IPS-20b (cell line): Measurements from ENCODE around the gene SLC38A7.

Experiments
- H3K27ac ChIP-seq: one replicate; pipeline ENCODE4 v1.5.1; 2013; ENCODE audit warnings: low read length
- H3K27me3 ChIP-seq: 2 replicates; pipeline ENCODE4 v1.6.1; 2013; ENCODE audit warnings: mild to moderate bottlenecking, low read length, inconsistent platforms; ENCODE audit not compliant: insufficient read depth
- H3K36me3 ChIP-seq: 2 replicates; pipeline ENCODE4 v1.6.1; 2013; ENCODE audit warnings: low read depth, mild to moderate bottlenecking, inconsistent platforms, low read length, moderate library complexity; ENCODE audit not compliant: insufficient read depth
- H3K4me1 ChIP-seq: 2 replicates; pipeline ENCODE4 v1.6.1; 2013; ENCODE audit warnings: mild to moderate bottlenecking, control low read depth, inconsistent platforms, low read length, moderate library complexity; ENCODE audit not compliant: insufficient read depth
- H3K4me3 ChIP-seq: 2 replicates; pipeline ENCODE4 v1.5.1; 2013; ENCODE audit warnings: mild to moderate bottlenecking, low read length, inconsistent platforms
- H3K9ac ChIP-seq: 2 replicates; pipeline ENCODE4 v1.6.1; 2013; ENCODE audit warnings: low read depth, mild to moderate bottlenecking, inconsistent platforms, low read length, moderate library complexity
- H3K9me3 ChIP-seq: 2 replicates; pipeline ENCODE4 v1.6.1; 2013; ENCODE audit warnings: mild to moderate bottlenecking, low read depth, low read length, inconsistent platforms; ENCODE audit not compliant: insufficient read depth

SLC38A7 gene

GRCh38 chr16:58684354-58685083, at the start of gene SLC38A7:
Gene SLC38A7 (minus strand): TSS chr16:58684770. CDS start chr16:58680126, 4,644 bp downstream.
- H3K9ac ChIP-seq: peak within 1 kb of the TSS; percentile 89

GRCh38 chr16:58733671-58734458, 49.3 kb upstream of the SLC38A7 start, which contains the start of gene GOT2:
Gene GOT2 (minus strand): TSS chr16:58734316. CDS start chr16:58734228, 88 bp downstream.
- H3K27ac ChIP-seq: peak within 1 kb of the TSS; percentile 42
- peaks cover 6% of the 10 kb centered on the region; the same call in 1 of the 2 replicates for H3K4me1 ChIP-seq
- H3K4me3 ChIP-seq: peak within 1 kb of the TSS; percentile 98
- no peaks in the 10 kb centered on the region for H3K9me3 ChIP-seq
- H3K36me3 ChIP-seq: peaks cover 21% of the 10 kb centered on the region; the same call in 1 of the 2 replicates
- H3K27me3 ChIP-seq: no peaks in the 10 kb centered on the region
- H3K9ac ChIP-seq: peak within 1 kb of the TSS; percentile 95

More at GRCh38 chr16:58684354-58685083, at the start of gene SLC38A7:
- Histone ChIP-seq H3K36me3 (peaks cover 14% of the 10 kb centered on the region; the same call in 1 of the 2 replicates), H3K27me3 (no peaks in the 10 kb centered on the region), H3K9me3 (no peaks in the 10 kb centered on the region), H3K4me3 (peak within 1 kb of the TSS; percentile 91), H3K4me1 (no peaks in the 10 kb centered on the region), H3K27ac (no peak within 1 kb of the TSS)

GRCh38 chr16:58733248-58733670, 48.7 kb upstream of the SLC38A7 start:
- Histone ChIP-seq H3K4me1 (peaks cover 6% of the 10 kb centered on the region; the same call in 1 of the 2 replicates), H3K9me3 (no peaks in the 10 kb centered on the region), H3K36me3 (peaks cover 21% of the 10 kb centered on the region; the same call in 1 of the 2 replicates), H3K27me3 (no peaks in the 10 kb centered on the region), H3K4me3 (peak overlapping the region; percentile 98), H3K9ac (peak overlapping the region; percentile 95), H3K27ac (peak overlapping the region; percentile 20)

GRCh38 chr16:58732545-58733247, 48.1 kb upstream of the SLC38A7 start:
- H3K36me3 ChIP-seq: peaks cover 21% of the 10 kb centered on the region; the same call in 1 of the 2 replicates
- H3K9me3 ChIP-seq: no peaks in the 10 kb centered on the region
- peaks cover 6% of the 10 kb centered on the region; the same call in 1 of the 2 replicates for H3K4me1 ChIP-seq
- H3K27me3 ChIP-seq: no peaks in the 10 kb centered on the region
- no peak overlapping the region for H3K27ac ChIP-seq
- H3K9ac ChIP-seq: peak overlapping the region; percentile 95
- H3K4me3 ChIP-seq: peak overlapping the region; percentile 98

GRCh38 chr16:58730724-58731370, 46.3 kb upstream of the SLC38A7 start:
- Histone ChIP-seq H3K36me3 (peaks cover 21% of the 10 kb centered on the region; the same call in 1 of the 2 replicates), H3K4me1 (peaks cover 6% of the 10 kb centered on the region; the same call in 1 of the 2 replicates), H3K27ac (no peak overlapping the region)

GRCh38 chr16:58727796-58728568, 43.4 kb upstream of the SLC38A7 start:
- H3K36me3 ChIP-seq: peaks cover 30% of the 10 kb centered on the region
- peaks cover 6% of the 10 kb centered on the region; the same call in 1 of the 2 replicates for H3K4me1 ChIP-seq
- no peak overlapping the region for H3K9ac ChIP-seq

More at GRCh38 chr16:58730724-58731370, 46.3 kb upstream of the SLC38A7 start:
- no peaks in the 10 kb centered on the region for H3K27me3 ChIP-seq
- H3K9me3 ChIP-seq: no peaks in the 10 kb centered on the region
- peak overlapping the region; percentile 24; the same call in 1 of the 2 replicates for H3K9ac ChIP-seq
- H3K4me3 ChIP-seq: no peak overlapping the region

GRCh38 chr16:58727028-58727781, 42.6 kb upstream of the SLC38A7 start:
- no peak overlapping the region for H3K27ac ChIP-seq
- no peaks in the 10 kb centered on the region for H3K9me3 ChIP-seq
- no peak overlapping the region for H3K4me3 ChIP-seq
- no peaks in the 10 kb centered on the region for H3K27me3 ChIP-seq
- peaks cover 32% of the 10 kb centered on the region for H3K36me3 ChIP-seq
- H3K4me1 ChIP-seq: no peaks in the 10 kb centered on the region
- no peak overlapping the region for H3K9ac ChIP-seq

More at GRCh38 chr16:58727796-58728568, 43.4 kb upstream of the SLC38A7 start:
- no peaks in the 10 kb centered on the region for H3K27me3 ChIP-seq
- no peak overlapping the region for H3K27ac ChIP-seq
- no peak overlapping the region for H3K4me3 ChIP-seq
- H3K9me3 ChIP-seq: no peaks in the 10 kb centered on the region

GRCh38 chr16:58723109-58723508, 38.5 kb upstream of the SLC38A7 start:
- Histone ChIP-seq H3K9ac (no peak overlapping the region), H3K4me1 (no peaks in the 10 kb centered on the region), H3K27me3 (no peaks in the 10 kb centered on the region), H3K27ac (no peak overlapping the region), H3K9me3 (no peaks in the 10 kb centered on the region), H3K36me3 (peaks cover 56% of the 10 kb centered on the region), H3K4me3 (no peak overlapping the region)

- H3K4me3 ChIP-seq: no peak overlapping the region
- no peaks in the 10 kb centered on the region for H3K4me1 ChIP-seq
- no peaks in the 10 kb centered on the region for H3K9me3 ChIP-seq
- H3K36me3 ChIP-seq: peaks cover 96% of the 10 kb centered on the region
- no peaks in the 10 kb centered on the region for H3K27me3 ChIP-seq
- H3K9ac ChIP-seq: no peak overlapping the region
- no peak overlapping the region for H3K27ac ChIP-seq
Observed at GRCh38 chr16:58717994-58718393, 33.4 kb upstream of the SLC38A7 start.

GRCh38 chr16:58716468-58716867, 31.9 kb upstream of the SLC38A7 start:
- no peaks in the 10 kb centered on the region for H3K27me3 ChIP-seq
- no peak overlapping the region for H3K4me3 ChIP-seq
- no peak overlapping the region for H3K27ac ChIP-seq
- H3K9ac ChIP-seq: no peak overlapping the region
- peaks cover 98% of the 10 kb centered on the region for H3K36me3 ChIP-seq
- H3K4me1 ChIP-seq: no peaks in the 10 kb centered on the region
- no peaks in the 10 kb centered on the region for H3K9me3 ChIP-seq
